HG03095 (cell line): ENCODE results near the gene HOOK2.
"Not testable (repeated sequence)": the region's sequence is repeated elsewhere in the genome, so short reads cannot be mapped to it uniquely, and the experiment has no call there.

Experiments
- ATAC-seq: cut with Tn5 transposase; IDR thresholded peaks from one replicate; pipeline ENCODE4 v1.9.1; 2021; ENCODE audit warnings: moderate library complexity; ENCODE audit not compliant: unreplicated experiment

The HOOK2 gene

DNA sequence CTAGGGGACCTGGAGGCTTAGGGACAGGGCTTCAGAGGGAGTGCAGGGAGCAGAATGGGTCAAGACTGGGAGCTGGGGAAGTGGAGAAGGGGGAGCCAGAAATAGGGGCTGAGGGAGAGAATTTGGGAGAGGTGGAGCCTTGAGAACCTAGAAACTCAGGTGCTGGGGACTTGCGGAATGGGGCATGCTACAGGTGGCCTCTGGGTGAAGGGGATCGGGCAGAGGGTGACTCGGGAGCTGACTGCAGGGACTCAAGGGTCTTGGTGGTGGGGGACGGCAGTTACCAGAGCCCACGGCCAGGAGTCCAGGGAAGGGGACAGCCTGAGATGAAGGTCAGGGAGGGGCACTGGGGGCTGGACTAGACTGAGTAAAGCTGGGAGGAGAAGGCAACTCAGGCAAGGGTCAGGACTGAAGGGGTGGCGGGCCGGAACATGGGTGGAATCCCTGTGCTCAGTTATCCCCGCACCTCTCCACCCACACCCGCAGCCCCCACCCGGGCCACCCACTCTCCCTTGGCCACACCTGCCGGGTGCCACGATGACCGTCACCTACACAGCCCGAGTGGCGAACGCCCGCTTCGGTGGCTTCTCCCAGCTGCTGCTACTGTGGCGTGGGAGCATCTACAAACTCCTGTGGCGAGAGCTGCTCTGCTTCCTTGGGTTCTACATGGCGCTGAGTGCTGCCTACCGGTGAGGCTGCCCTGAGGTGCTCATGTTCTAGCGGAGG, 23.1 kb downstream of the HOOK2 start:
- ATAC-seq = no peak

DNA sequence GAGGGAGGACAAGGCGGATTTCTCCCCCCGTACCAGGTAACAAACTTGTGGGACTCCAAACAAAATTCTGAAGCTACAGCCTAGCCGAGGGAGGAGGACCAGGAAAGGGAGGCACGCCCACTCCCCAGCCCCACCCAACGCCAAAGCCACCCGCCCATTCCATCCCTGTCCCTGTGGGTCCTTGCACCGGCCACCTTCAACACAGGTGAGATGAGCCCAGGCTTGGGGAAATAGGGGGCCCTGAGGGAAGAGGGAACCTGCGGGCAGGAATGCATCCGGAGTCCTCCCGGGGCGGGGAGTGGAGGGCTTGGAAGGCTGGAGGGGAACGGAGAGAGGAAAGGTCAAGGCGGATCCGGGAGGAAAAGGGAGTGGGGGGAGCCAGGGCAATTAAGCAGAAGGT, 23.7 kb downstream of the HOOK2 start, which contains the start of gene BEST2:
Gene BEST2, plus strand, starts transcription at position 157 of the 400 bp plus-strand sequence. CDS start 802 bp downstream, outside the sequence.
- ATAC-seq = no peak

GRCh38 chr19:12750851-12751250, 24.5 kb downstream of the HOOK2 start:
- no peak for ATAC-seq

DNA sequence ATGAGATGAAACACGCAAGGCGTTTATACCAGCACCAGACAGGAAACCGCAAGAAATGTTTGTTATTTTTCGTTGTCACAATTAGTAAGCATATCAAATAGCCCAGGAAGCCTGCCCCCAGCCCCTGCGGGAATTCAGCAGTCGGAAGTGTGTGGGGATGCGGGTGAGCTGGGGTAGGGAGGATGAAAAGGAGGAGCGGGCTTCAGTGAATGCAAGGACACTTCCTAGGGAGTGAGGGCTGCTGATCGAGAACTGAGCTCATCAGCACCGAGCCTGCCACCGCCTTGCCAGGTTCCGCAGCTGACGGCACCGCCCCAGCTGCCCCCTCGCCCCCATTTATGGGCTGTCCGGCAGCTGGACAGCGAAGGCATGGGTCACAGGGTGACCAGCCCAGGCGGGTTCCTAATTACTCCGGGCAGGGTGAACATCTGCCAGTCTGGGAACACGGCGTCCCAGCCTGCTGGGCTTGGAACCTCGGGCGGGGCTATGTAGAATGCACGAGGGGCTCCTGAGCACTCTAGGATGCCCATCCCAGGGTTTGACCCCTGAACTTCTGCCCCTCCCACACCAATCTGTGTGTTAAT, 25.3 kb downstream of the HOOK2 start:
- no peak for ATAC-seq

DNA sequence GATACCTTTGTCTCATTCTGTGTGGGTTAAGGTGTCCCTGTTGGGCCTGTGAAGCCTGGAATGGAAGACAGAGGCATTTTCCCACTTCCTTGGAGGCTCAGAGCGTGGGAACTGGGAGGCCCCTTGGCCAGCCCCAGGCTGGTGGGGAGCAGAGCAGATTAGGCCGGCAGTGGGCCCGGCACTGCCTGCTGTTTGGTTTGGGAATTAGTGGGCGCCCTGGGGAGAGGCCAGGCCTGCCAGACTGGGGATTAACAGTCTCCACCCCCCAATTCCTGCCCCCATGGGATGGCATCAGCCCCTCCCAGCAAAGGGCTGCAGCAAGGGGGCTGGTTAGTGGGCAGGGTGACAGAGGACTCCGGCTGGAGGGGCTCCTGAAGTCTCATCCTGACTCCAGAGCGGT, 26.9 kb downstream of the HOOK2 start:
- no peak for ATAC-seq

GRCh38 chr19:12745166-12745897, 30.0 kb downstream of the HOOK2 start:
- no peak for ATAC-seq

DNA sequence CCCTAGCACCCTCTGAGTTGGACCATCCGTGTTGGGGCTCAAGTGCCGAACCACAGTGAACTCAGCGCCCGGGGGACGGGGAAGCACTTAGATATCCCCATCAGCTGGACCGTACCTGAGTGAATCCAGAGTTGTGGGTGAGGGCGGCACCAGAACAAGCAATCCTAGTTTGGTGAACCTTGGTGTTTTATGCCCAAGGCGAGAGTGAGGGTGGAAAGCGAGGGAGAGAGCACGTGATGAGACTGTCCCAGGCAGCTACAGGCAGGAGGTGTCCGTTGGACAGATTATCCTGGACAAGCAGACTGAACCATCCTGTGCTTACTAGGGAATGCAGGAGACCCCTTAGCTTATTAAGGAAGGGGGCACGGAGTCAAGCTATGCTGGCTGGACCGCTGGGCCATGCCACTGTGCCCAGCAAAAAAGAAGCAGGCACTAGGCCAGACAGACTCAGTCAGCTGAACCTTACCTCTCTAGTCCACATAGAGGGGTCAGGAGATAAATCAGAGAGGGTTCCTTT, 37.5 kb downstream of the HOOK2 start:
- ATAC-seq = no peak

DNA sequence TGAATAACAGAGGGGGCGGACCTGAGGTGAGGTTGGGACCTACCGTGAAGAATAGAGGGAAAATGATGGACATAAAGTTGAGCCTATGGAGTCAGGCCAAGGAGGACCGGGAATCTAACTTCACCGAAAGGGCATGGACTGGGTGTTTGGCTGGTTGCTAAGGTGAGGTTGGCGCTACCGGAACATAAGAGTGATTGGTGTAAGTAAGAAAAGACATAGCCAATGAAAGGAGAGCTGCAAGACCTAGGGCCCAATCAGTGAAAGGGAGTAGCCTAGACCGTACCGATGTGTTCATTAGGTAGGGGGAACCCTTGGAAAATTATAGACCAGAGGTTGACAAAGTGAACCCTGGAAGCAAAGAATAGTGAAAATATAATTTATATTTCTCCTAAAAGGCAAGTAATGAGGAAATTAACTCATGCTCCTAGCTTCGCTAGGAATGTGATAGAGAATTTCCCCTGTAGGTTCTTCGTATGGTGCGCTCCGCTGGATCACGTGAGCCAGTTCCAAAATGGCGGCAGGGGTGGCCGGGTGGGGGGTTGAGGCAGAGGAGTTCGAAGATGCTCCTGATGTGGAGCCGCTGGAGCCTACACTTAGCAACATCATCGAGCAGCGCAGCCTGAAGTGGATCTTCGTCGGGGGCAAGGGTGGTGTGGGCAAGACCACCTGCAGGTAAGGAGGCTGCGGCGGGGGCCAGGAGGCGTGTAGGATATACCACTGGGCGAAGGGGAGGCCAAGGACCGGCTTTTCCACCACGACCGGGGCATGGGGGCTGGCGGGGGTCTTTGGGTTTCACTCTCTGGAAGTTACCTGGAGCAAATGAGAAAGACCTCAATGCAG, 38.1 kb downstream of the HOOK2 start, which contains the start of gene GET3:
Gene GET3, plus strand, starts transcription at position 503 of the 840 bp plus-strand sequence. Its CDS starts 9 bp downstream, at position 512.
- peak; percentile 73 for ATAC-seq

DNA sequence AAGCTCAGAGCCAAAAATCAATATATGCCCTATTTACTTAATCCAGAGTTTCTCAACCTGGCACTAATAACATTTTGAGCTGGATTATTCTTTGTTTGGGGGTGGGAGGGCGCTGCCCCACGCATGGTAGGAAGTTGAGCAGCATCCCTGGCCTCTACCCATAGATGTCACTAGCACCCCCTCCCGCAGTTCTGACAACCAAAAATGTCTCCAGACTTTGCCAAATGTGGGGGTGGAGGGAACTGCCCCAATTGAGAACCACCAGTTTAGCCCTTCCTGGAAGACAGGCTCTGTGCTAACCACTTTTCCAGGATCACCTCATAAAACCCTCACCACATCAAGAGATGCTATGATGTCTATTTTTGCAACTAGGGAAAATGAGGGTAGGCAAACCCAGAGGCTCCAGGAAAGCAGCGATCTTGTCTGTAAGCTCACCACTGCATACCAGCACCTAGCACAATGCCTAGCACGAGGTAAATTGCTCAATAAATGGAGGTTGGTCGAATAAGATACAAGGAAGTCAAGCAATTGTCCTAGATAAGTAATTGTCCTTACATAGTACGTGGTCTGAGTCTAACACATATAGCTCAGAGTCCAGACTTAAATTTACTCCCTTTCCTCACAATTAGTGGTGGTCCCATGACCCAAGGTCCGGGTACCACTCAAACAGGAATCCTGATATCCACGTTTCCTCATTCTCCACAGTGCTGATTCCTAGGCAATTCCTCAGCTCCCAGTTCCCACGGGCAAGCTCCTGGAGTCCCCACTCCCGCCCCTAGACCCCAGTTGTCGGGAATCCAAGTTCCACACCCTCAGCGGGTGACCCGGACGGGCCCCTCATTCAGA, 41.8 kb downstream of the HOOK2 start:
- ATAC-seq = no peak

DNA sequence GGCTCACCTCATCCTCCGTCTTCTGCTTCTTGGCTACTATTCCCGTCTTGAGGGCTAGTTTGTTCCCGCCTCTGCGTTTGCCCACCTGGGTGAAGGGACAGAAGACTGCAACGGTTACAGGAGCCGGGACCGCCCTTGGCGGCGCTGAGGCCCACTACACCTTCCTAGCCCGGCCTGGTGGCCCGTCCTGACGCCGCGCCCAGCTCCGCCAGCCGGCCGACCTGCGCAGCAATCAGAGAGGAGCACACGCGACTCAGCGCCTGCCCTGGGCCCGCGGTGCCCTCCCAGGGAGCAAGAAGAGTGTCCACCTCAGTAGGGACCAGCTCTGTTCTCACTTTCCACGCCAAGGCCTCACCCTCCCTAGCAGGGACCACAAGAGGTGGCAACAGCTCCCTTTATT, 44.0 kb downstream of the HOOK2 start:
- ATAC-seq = no peak

DNA sequence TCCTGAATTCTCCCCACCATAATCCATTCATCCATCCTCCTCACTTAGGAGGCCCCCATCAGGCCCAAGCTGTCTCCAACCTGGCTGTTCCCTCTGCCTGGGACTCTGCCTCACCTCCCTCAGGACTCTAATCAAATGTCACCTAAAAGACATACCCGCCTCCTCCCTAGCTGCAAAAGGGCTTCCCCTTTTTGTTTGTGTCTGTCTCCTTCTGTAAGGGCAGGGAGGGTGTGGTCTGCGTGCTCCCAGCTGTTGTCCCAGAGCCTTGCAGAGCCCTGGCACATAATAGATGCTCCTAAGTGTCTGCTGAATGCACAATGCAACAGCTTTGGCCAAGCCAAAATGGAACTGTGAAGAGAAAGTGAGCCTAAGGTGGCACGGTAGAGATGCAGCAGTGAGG, 45.3 kb downstream of the HOOK2 start:
- no peak for ATAC-seq

DNA sequence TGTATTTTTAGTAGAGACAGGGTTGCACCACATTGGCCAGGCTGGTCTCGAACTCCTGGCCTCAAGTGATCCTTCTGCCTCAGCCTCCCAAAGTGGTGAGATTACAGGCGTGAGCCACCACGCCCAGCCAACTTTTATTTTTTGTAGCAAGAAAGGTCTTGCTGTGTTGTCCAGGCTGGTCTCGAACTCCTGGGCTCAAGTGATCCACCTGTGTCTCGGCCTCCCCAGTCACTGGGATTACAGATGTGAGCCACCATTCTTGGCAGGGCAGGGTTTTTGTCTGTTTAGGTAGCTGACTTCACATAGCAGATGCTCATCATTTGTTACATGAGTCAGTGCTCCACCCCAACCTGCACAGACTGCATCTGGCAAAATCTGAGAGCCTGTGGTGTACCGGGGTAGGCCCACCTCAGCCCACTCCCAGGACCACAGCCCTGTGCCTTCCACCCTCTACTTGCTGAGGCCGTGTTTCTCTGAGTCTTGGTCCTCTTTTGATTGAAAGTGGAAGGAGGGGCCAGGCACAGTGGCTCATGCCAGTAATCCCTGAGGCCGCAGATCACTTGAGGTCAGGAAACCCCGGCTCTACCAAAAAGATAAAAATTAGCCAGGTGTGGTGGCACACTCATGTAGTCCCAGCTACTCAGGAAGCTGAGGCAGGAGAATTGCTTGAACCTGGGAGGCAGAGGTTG, 47.5 kb downstream of the HOOK2 start:
- ATAC-seq = no peak

GRCh38 chr19:12726988-12727316, 48.4 kb downstream of the HOOK2 start:
- ATAC-seq = no peak

GRCh38 chr19:12725612-12726011, 49.7 kb downstream of the HOOK2 start:
- not testable (repeated sequence) for ATAC-seq

GRCh38 chr19:12723641-12724426, 51.5 kb downstream of the HOOK2 start, which contains the start of gene TNPO2:
Gene TNPO2 (minus strand): TSS chr19:12723932. CDS start chr19:12720977, 2,955 bp downstream.
- no peak for ATAC-seq

DNA sequence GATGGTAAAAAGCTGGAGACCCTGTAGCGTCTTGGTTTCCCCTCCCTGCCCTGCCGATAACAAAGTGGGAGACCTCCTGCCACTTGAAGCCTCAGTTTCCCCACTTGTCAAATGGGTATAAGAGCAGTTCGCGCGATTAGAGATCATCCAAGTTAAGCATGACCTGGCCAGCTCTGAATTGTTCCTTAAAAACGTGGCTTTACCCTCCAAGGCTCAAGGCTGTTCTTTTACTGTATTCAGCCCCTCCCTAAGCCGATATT, 52.0 kb downstream of the HOOK2 start:
- ATAC-seq = no peak

GRCh38 chr19:12722566-12723380, 52.6 kb downstream of the HOOK2 start:
- peak; percentile 62 for ATAC-seq
